Measurements from ENCODE around the gene MAP3K4.
A peak's percentile ranks its signal among the peaks of the same experiment; 100 is the strongest.
"Not testable (repeated sequence)": the region's sequence is repeated elsewhere in the genome, so short reads cannot be mapped to it uniquely, and the experiment has no call there.

MAP3K4 gene

DNA sequence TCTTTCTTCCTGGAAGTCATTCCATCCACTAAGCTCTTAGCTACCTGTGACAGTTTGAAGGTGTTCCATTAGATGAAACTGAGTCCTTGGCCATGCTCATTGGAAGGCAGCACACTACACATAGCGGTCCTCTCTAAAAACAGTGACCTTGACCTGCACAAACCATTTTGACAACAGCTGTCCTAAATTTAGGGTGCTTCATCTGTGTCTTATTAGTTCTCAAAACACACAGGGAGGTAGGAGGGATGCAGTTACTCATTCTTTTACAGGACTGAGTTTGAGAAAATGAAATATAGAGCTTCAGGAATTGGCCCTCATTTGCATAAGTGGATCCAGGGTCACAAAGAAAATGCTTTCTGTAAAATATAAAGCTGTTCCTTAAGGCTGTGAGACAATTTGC, 20.4 kb upstream of the MAP3K4 start:
- DNase-seq = no peak

DNA sequence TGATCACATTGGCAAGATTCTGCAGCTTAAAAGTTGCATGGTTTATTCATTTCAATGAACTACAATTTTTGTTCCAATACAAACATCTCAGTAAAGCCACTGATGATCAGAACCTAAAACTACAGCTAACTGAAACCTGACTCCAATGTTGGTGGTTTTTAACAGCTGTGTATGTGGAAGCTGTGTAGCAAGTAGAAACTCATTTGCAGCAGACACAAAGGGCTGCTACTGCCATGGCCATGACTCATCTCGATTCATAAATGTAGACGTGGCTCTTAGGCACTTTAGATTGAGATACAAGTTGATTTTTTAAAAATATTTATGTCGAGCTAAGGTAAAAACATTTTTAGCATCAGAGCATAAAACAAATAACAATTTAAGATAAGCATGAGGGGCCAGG, 19.5 kb upstream of the MAP3K4 start:
- DNase-seq = no peak

DNA sequence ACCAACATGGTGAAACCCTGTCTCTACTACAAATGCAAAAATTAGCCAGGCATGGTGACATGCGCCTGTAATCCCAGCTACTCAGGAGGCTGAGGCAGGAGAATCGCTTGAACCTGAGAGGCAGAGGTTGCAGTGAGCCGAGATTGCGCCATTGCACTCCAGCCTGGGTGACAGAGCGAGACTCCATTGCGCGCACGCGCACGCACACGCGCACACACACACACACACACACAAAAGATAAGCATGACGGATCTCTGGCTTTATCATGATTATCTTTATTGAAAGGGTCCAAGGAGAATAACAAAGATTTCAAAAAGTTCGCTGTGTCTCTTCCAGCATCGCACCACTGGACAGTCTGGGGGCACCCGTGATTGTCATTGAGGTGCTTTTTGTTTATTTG, 19.0 kb upstream of the MAP3K4 start:
- not testable (repeated sequence) for DNase-seq

DNA sequence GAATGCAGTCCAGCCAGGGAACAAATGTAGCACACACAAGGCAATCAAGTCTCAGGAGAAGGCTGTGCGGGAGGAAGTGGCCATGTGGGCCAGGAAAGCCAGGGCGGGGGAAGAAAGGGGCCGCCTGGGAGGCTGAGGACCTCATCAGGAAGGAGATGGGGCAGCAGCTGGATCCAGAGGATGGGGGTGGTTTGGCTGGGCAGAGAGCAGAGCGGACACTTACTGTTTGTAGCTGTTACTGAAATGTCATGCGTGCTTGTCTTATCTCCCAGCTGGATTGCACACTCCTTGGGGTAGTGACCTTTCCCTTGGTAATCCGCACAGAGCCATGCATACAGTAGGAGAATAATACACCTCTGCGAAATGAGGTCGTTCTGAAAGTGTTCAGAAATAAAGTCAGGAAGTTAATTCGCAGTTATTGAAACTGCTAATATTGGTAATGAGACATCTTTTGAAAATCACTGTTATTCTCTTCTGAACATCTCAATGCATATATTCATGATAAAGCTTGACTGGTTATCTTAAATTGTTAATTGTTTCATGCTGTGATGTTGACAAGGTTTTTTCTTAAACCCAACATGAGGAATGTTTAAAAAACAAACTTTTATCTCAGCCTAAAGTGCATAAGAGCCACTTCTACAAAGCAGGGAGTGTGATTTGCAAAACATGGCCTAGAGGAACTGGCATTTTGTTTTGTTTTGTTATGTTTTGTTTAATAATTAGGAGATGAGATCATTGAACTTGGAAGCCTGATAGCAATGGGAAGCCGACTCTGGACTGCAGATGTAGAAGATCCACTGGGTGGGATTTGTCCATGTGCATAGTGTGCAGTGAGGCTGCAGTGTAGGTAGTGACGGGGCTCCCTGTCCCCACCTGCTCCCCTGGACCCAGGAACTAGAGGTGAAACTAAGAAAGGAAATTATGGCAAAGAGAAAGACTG, 18.0 kb upstream of the MAP3K4 start:
- no peak for DNase-seq

DNA sequence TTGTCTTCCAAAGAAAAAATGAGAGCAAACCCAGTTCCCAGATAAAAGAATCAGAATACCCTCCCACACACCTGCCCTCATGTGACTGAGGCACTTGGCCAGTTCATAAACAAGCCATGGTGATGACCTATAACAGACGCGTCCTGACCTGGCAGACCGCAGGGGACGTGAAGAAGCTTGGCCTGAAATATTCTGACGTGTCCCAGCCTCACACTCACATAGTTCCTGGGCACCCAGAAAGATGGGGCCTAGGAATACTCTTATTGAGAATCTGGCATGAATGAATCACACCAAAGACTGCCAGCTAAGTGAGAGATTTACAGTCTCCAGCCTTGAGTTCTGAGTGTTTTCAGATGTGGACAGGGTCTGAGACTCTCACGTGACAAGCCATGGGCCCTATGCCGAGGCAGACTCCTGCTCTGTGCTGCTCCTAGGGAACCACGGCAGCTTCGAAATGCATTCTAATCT, 17.2 kb upstream of the MAP3K4 start:
- no peak for DNase-seq

DNA sequence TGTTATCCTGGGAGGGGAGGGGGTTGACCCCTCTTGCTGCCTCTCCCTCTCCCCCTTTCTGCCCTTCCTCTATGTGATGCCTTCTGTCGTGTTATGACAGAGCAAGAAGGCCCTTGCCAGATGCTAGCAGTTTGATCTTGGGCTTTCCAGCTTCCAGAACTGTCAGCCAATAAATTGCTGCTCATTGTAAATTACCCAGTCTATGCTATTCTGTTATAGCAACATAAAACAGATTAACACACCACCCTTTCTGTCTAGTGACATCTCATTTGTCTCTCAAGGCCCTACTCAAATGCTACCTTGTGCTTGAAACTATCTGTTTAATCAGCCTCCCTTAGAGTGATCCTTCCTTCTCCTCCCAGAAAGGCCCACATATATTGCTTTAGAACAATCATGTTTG, 16.4 kb upstream of the MAP3K4 start:
- no peak for DNase-seq

DNA sequence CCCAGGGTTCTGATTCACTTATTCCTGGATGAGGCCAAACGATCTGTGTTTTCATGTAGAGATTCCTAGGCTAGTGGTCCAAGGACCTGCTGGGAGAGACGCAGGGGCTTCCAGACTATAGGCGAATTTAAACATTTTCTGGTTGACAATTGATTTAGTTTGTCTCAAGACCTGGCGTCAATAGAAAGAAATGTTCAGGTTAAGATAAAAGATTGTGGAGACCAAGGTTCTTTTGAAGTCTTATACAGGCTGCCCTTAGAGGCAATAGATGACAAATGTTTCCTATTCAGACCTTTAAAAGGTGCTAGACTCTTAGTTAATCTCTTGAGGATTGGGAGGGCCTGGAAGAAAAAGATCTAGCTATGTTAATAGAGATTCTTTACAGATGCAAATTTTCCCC, 15.6 kb upstream of the MAP3K4 start:
- not testable (repeated sequence) for DNase-seq

DNA sequence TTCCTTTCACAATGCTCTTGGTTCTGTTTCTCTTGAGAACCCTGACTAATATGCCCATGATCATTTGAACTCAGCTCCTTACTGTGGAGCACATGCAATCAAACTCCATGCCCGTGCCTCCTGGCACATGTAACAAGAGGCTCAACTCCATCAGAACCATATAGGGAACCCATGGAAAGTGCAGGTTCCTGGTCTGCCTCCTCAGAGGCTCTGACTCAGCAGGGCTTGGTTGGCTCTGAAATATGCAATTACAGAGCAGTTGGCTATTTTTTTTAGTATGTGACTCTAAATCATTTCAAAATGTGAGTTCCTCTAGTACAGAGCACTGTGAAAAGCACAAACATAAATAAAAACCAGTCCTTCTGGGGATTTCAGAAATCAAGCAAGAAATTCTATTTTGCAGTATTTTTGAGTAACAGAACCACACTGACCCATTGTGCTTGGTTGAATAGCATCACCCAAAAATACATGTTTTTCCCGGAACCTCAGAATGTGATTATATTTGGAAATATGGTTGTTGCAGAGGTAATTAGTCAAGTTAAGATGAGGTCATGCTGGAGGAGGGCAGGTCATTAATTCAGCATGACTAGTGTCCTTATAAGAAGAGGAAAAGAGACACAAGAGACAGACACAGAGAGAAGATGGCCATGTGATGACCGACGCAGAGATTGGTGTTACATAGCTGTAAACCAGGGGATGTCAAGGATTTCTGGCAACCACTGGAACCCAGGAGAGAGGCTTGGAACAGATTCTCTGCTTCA, 13.2 kb upstream of the MAP3K4 start:
- no peak for DNase-seq

DNA sequence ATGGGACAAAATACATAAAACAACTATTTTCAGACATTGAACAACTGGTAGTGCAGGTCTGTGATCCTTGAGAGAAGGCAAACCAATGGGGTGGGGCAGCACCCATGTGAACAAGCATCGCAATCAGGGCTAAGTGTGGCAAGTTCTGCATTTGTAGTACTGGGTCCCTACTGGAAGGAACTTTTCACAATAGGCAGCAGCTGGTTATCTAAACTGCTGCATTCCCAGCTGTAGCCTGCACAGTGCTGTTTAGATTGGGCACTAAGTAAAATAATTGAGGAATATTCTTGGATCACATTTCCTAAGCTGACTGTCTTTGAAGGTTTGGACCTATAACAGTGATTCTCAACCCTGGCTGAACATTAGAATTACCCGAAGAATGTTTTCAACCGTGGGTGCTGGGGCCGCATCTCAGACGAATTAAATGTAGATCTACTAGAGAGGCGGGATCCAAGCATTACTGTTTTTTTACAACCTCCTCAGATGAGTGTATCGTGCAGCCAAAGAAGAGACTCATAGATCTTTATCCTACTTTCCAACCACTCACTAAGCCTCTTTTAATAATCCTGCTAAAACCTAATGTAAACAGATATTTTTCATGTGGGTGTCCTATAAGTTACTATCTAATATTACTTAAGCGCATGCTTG, 12.4 kb upstream of the MAP3K4 start:
- DNase-seq = no peak

DNA sequence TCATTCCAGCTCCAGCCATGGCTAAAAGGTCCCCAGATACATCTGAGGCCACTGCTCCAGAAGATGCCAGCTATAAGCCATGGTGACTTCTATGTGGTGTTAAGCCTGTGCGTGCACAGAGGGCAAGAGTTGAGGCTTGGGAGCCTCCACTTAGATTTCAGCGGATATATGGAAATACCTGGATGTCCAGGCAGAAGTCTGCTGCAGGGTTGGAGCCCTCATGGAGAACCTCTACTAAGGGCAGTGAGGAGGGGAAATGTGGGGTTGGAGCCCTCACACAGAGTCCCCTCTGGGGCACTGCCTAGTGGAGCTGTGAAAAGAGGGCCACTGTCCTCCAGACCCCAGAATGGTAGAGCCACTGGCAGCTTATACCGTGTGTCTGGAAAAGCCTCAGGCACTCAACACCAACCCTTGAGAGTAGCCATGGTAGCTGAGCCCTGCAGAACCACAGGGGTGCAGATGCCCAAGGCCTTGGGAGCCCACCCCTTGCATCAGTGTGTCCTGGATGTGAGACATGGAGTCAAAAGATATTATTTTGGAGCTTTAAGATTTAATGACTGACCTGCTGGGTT, 8.1 kb upstream of the MAP3K4 start:
- DNase-seq = not testable (repeated sequence)

DNA sequence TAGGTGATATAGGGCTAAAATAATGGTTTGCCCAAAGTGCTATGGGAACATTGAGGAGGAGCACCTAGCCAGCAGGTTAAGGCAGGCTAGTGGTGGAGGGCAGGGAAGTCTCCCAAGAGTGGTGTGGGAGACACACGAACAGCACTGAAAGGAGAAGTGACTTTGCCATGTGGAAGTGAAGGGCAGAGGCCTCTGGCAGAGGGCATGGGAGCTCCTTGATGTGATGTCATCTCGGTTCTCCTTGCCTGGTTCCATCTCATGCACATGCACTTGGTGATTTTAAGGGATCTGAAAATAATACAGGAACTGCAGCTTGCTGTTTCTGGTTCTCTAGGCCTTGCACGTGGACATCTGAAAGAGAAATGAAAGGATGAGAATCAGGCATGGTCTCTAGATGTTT, 4.7 kb upstream of the MAP3K4 start:
- DNase-seq = peak; percentile 9

DNA sequence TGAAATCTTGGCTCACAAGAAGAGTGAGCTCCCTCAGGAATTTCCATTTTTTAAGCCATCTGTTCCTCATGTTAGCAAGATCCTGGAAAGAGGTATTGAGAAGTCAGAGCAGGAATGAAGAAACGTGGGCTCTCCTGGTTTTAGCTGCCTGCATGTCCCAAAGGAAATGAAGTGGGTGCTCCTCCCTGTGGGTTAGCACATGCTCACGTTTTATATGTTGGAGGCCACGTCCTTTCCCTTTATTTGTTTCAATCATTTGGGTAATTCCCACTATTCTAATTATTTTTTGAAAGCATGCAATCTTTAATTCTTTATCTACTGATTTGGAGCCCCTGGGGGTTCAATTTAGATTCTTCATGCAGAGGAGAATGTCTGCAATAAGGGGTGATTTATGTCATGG, 4.3 kb upstream of the MAP3K4 start:
- no peak for DNase-seq

DNA sequence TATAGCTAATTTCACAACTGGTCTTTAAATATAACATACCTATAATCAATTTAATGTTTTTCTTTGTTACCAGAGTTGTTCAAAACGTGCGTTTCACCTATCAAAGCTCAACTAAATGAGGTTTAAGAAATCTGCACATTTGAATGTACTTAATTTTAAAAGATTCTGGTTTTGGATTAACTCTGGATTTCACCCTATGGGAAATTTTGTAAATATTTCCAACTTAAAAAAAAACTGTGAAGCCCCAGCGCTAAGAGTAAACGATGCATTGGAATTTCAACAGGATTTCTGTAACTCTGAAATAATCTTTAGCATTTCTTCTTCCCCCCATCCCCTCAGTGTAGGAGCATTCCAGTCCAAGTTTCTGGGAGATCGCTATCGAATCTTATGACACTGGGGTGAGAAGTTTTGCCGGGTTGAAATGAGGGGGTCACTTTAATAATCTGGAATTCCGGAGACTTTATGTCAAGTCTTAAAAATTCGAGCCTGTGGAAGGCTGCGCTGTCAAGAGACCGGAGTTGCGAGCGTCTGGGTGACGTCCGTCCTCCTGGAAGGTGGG, 643 bp upstream of the MAP3K4 start:
- no peak for DNase-seq

DNA sequence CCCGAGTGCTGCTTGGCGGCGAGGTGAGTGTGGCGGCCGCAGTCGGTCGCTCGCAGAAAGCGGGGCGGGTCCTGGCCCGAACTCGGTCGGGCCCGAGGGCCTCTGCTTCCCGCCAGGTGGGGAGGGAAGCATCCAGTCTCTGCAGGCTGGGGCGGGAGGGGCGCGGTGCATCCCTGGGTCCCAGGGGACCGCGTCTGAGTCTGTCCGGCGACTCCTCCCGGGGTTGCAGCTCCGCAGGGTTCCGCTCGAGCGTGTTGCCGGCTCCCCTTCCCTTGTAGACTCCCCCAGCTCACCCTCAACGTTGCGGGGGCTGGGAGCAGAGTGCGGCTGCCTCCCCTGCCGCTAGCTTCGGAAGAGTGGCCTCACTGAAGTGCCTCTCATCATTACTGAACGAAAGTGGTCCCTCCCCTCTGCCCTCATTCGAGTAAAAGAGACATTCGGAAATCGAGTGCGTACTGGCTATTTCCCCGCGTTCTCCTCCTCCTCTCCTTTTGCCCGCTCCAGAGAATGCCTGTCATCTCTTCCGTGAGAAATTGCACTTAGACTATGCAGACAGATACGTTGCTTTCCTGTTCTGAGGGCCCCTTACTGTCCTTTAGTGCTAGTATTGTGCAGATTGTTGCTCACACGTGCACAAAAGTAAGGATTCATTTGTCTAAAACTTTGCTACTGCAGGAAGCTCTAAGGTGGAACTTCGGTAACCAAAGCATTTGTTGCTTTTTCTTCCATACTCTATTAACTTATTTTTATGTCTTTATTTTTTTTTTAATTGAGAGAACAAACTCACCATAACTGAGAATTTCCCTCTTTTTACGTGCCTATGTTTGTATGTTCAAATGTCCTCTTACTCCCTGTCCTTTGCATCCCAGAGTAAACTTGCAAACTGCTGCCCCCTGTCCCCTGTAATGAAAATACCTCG, 751 bp downstream of the MAP3K4 start:
- DNase-seq = peak; percentile 44

DNA sequence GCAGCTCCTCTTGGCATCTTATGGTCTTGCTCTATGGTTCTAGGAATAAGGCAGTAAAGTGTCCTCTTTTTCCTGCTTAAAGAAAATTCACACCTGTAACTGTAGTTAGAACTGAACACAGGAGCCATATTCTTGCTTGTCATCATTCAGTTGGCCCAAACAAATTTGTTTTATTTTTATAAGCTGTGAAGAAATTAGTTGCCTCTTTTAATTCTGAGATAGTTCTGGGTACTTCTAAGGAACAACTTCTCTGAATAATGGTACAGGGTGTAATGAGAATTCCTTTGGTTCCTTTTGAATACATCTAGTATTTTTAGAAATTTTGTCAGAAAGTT, 1.4 kb downstream of the MAP3K4 start:
- DNase-seq = no peak

DNA sequence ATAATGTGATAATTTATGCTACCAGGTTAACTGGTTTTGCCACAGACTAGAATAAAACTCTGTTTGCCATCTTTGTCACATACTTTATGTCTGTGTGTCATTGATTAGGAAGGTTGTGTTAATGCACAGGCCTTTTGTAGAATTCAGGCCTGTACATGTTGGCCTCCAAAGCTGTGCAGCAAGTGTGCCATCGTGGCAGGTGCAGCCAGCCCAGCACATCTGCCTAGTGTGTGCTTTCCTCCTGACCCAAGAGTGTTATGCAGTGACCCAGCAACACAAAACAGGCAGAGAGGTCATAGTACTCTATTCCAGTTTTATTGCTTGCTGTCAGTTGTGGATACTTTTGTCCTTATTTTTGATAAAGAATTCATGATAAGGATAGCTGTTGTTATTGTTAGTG, 3.7 kb downstream of the MAP3K4 start:
- no peak for DNase-seq

DNA sequence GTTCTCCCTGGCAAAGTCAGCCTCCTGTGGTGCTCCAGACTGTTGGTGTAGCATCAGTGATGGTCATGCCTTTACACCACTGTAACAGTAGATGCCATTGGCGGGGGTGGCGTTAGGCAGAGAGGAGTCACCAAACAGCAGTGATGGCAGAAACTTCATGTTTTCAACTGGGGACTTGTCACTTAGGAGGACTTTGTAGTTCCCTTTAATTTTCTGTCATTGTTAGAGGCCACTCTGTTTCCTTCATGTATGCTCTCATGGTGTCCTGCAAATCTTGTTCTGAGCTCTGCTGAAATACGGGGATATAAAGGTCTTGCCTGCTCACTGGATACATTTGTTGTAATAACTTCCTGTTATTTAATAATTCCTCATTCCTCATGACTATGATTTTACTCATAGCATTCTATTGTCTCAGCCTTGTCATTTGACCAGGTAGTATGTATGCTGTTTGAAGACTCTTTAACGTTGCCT, 4.6 kb downstream of the MAP3K4 start:
- no peak for DNase-seq

DNA sequence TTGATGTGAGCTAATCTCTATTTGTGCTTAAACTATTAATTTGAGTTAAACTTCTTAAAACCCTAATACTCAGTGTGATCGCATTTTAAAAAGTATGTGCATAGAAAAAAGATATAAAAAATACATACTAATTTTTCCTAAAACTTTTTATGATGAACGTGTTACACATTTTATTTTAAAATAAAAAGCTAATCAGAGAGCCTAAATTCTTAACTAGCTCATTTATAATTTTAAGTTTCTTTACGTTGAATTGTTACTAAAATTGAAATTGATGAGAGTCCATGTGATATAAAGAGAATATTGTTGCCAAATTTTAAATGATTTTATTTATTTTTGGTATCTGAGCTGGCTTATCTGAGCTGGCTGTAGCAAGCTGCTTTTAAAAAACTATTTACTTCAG, 6.6 kb downstream of the MAP3K4 start:
- DNase-seq = no peak

DNA sequence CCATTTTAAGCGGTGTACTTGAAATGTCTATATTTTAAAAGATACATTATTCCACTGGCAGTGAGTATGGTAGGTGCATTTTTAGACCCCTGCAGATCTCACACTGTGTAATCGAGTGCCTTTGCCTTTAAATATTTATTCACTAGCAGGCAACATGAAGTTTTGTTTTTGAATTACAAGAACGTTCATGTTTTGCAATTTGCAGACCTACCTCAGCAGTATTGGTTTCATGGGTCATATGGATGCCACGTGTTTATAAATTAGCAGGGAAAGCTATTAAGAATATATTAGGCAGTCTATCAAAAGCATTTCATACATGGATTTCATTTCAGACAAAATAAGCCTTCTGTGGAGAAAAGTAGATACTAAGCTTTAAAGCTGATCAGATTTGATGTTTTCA, 7.2 kb downstream of the MAP3K4 start:
- DNase-seq = no peak

DNA sequence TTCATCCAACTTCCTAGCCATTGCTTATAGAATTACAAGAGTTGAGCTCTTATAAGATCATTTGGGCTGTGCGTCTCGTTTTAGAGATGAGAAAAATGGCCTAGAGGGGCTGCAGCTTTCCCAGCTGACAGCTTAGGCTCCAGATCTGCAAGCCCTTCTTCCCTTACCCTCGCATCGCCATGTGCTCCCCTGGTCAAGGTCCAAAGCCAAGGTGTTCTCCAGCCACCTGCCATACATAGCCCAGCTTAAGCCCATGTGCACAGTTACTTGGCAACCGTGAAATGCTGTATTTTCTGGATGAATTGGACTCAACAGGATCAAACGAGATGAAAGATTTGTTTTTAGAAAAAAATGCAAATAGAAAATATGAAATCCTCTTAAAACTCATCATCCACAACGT, 7.9 kb downstream of the MAP3K4 start:
- no peak for DNase-seq

DNA sequence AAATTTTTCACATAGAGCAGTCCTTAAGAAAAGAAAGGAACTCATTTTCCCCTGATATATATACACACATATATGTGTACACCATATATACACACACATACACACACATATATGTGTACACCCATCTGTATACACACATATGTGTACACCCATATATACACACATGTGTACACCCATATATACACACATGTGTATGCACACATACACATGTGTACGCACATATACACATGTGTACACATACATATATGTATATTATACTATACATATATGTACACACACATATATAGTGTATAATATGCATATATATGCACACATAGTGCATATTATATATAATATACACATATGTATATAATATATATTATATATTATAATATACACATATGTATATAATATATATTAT, 9.1 kb downstream of the MAP3K4 start:
- DNase-seq = no peak

DNA sequence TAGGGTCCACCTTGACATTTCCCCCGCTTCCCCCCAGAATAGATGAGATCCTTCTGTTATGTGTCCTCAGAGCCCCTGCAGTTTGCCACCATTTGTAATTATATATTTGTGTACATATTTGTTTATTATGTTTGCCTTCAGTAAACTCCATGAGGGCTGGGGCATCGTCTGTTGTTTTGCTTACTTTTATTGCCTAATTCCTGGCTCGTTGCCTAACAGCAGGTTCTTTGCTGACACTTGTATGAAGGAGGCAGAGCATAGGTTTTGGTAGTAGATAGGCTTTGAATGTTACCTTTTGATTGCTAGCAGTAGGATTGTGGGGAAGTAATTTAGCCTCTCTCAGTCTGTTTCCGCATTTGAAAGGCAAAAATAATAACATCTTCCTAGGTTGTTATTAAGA, 9.9 kb downstream of the MAP3K4 start:
- DNase-seq = no peak
